Vagina (tissue), 2 donors: ENCODE results near the gene ATXN10. TPM values are rescaled to one million over a fixed set of nuclear protein-coding genes. Genes with fewer than 3 reads are reported as not detected.

Experiments
- DNase-seq, 2 donors: peaks; one replicate each; pipeline ENCODE4 v3.0.0-alpha.2; 2017; ENCODE audit errors: extremely low spot score in 2 of 2
- H3K27ac ChIP-seq: fragments of 200-600 bp; sonication (generic); one replicate; pipeline ENCODE4 v1.5.1; 2019
- H3K27me3 ChIP-seq: fragments of 200-600 bp; sonication (generic); one replicate; pipeline ENCODE4 v1.5.1; 2019
- H3K36me3 ChIP-seq, 2 donors: fragments of 200-600 bp; sonication (generic); one replicate each; pipeline ENCODE4 v1.5.1; 2017 to 2019
- H3K4me1 ChIP-seq: fragments of 200-600 bp; sonication (generic); one replicate; pipeline ENCODE4 v1.5.1; 2019
- H3K4me3 ChIP-seq, 2 donors: fragments of 200-600 bp; sonication (generic); 1 replicate in 1 of 2; 2 replicates in 1 of 2; pipeline ENCODE4 v1.5.1; 2016 to 2019
- H3K9me3 ChIP-seq: fragments of 200-600 bp; sonication (generic); one replicate; pipeline ENCODE4 v1.5.1; 2019
- POLR2A ChIP-seq, 2 donors: fragments of 450-650 bp; IDR thresholded peaks; one replicate each; pipeline ENCODE4 v1.6.1; 2017; ENCODE audit warnings: antibody characterized with exemption in 2 of 2, mild to moderate bottlenecking in 2 of 2, moderate library complexity in 2 of 2
- POLR2AphosphoS5 ChIP-seq, 2 donors: sonication (generic); formaldehyde crosslinking; IDR thresholded peaks; one replicate each; pipeline ENCODE4 v1.9.0; 2017; ENCODE audit warnings: antibody characterized with exemption in 2 of 2, mild to moderate bottlenecking in 2 of 2, low read depth in 1 of 2; ENCODE audit not compliant: insufficient read depth in 1 of 2
- intact Hi-C: fragments of 100-400 bp; cut with DNase I; formaldehyde crosslinking; loops from one replicate; pipeline ENCODE4 v1.15.1; 2023
- total RNA-seq: library from RNA; depleted of rRNA; stranded (reverse); fragments of >200 nt; gene quantifications from one replicate; pipeline ENCODE4 v1.2.3, GENCODE V29; 2016
- TF ChIP-seq, protein P1 (sequence below), 3 experiments: fragments of 450-650 bp in 2 of 3; fragments of 200-600 bp in 1 of 3; sonication (generic) in 1 of 3; IDR thresholded peaks; one replicate each; pipeline ENCODE4 v1.5.1; 2017 to 2019; ENCODE audit warnings: antibody characterized with exemption in 3 of 3, mild to moderate bottlenecking in 2 of 3, moderate library complexity in 2 of 3

ATXN10 gene
- total RNA-seq, 1 donor from 2014 or later = 116 TPM

DNA sequence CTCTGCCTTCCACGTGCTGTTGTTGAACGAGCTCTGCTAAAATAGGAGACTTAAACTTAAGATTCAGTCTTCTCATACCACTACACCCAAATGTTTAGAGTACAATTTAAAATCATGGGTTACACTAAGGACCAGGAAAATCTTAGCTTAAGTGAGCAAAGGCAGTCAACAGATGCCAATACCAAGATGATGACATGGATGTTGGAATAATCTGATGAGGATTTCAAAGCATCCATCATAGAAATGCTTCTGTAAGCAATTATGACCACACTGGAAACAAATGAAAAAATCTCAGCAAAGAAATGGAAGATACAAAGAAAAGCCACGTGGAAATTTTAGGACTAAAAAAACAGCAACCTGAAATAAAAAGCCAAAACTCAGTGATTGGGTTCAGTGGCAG is 109.8 kb downstream of the ATXN10 start:
- Histone ChIP-seq H3K27me3 (no peaks in the 10 kb centered on the region), H3K4me1 (peaks cover 33% of the 10 kb centered on the region), H3K9me3 (no peaks in the 10 kb centered on the region), H3K27ac (no peak overlapping the region), H3K4me3 (no peak overlapping the region), H3K36me3 (no peaks in the 10 kb centered on the region)
- no peak for TF ChIP-seq POLR2AphosphoS5 (IDR thresholded peaks at IDR 0.05; ENCODE audit: insufficient read depth in 1 of 2, low read depth in 1 of 2)
- no peak for TF ChIP-seq POLR2A (IDR thresholded peaks at IDR 0.05)
- TF ChIP-seq, protein P1, sequence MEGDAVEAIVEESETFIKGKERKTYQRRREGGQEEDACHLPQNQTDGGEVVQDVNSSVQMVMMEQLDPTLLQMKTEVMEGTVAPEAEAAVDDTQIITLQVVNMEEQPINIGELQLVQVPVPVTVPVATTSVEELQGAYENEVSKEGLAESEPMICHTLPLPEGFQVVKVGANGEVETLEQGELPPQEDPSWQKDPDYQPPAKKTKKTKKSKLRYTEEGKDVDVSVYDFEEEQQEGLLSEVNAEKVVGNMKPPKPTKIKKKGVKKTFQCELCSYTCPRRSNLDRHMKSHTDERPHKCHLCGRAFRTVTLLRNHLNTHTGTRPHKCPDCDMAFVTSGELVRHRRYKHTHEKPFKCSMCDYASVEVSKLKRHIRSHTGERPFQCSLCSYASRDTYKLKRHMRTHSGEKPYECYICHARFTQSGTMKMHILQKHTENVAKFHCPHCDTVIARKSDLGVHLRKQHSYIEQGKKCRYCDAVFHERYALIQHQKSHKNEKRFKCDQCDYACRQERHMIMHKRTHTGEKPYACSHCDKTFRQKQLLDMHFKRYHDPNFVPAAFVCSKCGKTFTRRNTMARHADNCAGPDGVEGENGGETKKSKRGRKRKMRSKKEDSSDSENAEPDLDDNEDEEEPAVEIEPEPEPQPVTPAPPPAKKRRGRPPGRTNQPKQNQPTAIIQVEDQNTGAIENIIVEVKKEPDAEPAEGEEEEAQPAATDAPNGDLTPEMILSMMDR (IDR thresholded peaks at IDR 0.05) = no peak
- no peak for DNase-seq
- intact Hi-C loops = no loop called here

DNA sequence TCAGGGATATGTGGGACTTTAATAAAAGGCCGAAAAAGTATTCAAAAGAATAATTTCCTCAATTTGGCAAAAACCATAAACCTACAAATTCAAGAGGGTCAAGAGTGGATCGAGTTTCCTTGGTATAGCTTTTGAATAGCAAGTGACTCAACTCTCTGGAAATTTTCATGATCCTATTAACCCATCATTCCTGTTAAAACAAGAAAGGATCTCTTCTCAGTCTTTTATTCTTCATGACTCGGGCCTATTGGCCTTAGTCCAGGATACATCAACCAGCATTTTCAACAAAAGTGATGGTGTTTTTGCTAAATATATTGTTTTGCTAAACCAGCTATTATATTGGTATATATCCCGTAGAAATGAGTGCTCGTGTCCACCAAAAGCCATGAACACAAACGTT is 110.3 kb downstream of the ATXN10 start:
- no peak for TF ChIP-seq POLR2A (IDR thresholded peaks at IDR 0.05)
- TF ChIP-seq, protein P1 (IDR thresholded peaks at IDR 0.05) = no peak
- TF ChIP-seq POLR2AphosphoS5 (IDR thresholded peaks at IDR 0.05; ENCODE audit: insufficient read depth in 1 of 2, low read depth in 1 of 2) = no peak
- H3K9me3 ChIP-seq = no peaks in the 10 kb centered on the region
- H3K27me3 ChIP-seq = no peaks in the 10 kb centered on the region
- H3K4me1 ChIP-seq = peaks cover 33% of the 10 kb centered on the region
- H3K36me3 ChIP-seq = no peaks in the 10 kb centered on the region
- no peak overlapping the region for H3K27ac ChIP-seq
- DNase-seq = no peak
- no peak overlapping the region for H3K4me3 ChIP-seq
- intact Hi-C loops = no loop called here

DNA sequence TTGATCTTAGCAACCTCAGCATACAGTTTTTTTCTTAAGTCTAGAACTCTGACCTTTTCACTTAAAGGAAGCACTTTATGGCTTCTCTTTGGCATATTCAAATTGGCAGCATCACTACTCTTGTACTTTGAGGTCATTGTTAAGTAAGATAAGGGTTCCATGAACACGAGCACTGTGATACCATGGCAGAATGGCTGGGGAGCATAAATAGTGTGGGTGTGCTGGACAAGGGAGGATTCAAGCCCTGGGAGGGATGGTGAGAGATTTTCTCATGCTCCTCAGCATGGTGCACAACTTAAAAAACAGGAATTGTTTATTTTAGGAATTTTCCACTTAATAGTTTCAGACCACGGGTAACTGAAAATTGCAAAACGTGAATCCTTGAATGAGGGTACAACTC is 111.4 kb downstream of the ATXN10 start:
- no peak for TF ChIP-seq POLR2AphosphoS5 (IDR thresholded peaks at IDR 0.05; ENCODE audit: insufficient read depth in 1 of 2, low read depth in 1 of 2)
- TF ChIP-seq POLR2A (IDR thresholded peaks at IDR 0.05) = no peak
- TF ChIP-seq, protein P1 (IDR thresholded peaks at IDR 0.05) = no peak
- Histone ChIP-seq H3K4me3 (no peak overlapping the region), H3K27ac (no peak overlapping the region), H3K9me3 (no peaks in the 10 kb centered on the region), H3K4me1 (peaks cover 33% of the 10 kb centered on the region), H3K36me3 (no peaks in the 10 kb centered on the region), H3K27me3 (no peaks in the 10 kb centered on the region)
- intact Hi-C loops = no loop called here
- DNase-seq = no peak

DNA sequence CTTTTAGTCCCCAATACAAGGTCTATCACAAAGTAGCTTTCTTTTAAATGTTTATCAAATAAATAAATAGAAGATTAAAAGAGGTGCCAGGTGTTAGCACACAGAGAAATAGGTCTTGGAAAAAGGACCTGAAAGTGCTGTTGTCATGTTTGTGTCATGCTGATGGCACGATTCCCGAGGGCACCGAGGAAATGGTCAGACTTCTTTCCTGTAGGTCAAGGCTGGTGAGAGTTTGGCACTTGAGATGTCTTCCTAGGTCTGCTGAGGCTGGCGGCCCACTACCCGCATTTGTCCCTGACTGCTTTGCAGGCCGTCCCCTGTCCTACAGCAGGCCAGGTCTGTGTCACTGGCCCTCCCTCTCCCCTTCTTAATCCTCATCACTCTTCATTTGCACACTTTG is 112.1 kb downstream of the ATXN10 start:
- no peak for DNase-seq
- Histone ChIP-seq H3K36me3 (no peaks in the 10 kb centered on the region), H3K27ac (no peak overlapping the region), H3K4me3 (no peak overlapping the region), H3K4me1 (peaks cover 37% of the 10 kb centered on the region), H3K9me3 (no peaks in the 10 kb centered on the region), H3K27me3 (no peaks in the 10 kb centered on the region)
- TF ChIP-seq POLR2A (IDR thresholded peaks at IDR 0.05) (no peak), POLR2AphosphoS5 (IDR thresholded peaks at IDR 0.05; ENCODE audit: insufficient read depth in 1 of 2, low read depth in 1 of 2) (no peak)
- TF ChIP-seq, protein P1 (IDR thresholded peaks at IDR 0.05) = no peak
- intact Hi-C loops = no loop called here

DNA sequence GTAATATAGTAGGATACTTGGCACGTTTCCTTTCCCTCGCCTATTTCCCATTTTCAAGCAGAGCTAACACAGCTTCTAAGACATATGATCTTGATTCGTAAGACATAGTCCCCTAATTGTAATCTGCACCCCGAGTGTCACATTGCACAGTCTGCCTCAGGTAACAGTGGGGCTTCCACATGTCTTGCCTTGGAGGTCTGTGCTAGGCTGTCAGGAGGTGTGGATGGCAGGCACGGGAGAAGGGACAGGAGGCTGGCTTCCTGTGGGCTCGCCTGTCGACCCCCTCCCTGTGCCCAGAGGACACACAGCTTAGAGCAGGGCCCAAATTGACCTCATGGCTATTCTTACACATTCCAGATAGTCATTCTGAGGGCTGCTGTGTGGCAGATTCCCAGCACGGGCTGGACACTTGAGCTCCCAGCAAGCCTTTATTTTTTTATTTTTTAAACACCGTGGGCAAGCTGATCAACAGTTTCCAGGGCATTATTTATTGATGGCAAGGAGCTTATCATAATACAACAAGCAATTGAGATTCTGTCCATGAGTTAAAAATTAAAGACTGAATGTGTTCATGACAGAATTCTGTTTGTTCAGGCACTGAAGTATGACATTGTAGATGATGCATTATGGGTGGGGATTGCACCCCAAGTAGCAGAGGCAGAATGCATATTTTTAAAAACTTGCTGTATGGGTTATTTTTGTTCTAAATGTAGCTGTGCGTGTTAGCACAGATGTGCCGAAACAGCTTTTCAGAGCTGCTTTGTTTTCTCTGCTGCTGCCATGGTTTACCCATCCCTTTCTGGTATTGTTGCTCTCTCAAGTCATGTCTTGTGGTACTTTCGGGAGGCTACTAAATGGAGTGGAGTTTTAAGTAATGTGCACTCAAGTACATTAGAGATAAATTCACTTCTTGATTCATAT is 113.0 kb downstream of the ATXN10 start:
- H3K27ac ChIP-seq = no peak overlapping the region
- H3K36me3 ChIP-seq = no peaks in the 10 kb centered on the region
- peaks cover 46% of the 10 kb centered on the region for H3K4me1 ChIP-seq

More for the DNA sequence above, 113.0 kb downstream of the ATXN10 start:
- DNase-seq = no peak
- Histone ChIP-seq H3K4me3 (no peak overlapping the region), H3K27me3 (no peaks in the 10 kb centered on the region), H3K9me3 (no peaks in the 10 kb centered on the region)
- intact Hi-C loops = no loop called here
- no peak for TF ChIP-seq POLR2A (IDR thresholded peaks at IDR 0.05)
- TF ChIP-seq, protein P1 (IDR thresholded peaks at IDR 0.05) = no peak
- TF ChIP-seq POLR2AphosphoS5 (IDR thresholded peaks at IDR 0.05; ENCODE audit: insufficient read depth in 1 of 2, low read depth in 1 of 2) = no peak
